GM13977 (cell line): ENCODE data around the gene TKTL2.
"Not testable (repeated sequence)": the region's sequence is repeated elsewhere in the genome, so short reads cannot be mapped to it uniquely, and the experiment has no call there.

Source experiments
- DNase-seq: peaks from one replicate; pipeline ENCODE4 v3.0.0; 2012; ENCODE audit warnings: low spot score
- in situ Hi-C: fragments of 300-500 bp; cut with MboI; formaldehyde crosslinking; loops from one replicate; pipeline ENCODE4 v1.12.0; 2022; ENCODE audit warnings: low sequenced_read_pairs, low pct_unique_long_range_greater_than_20kb, mixed read lengths, inconsistent platforms; ENCODE audit not compliant: unreplicated experiment
- TF ChIP-seq, protein P1 (sequence below): IDR thresholded peaks from 2 replicates; pipeline ENCODE4 v1.5.1; 2012; ENCODE audit warnings: mild to moderate bottlenecking, control low read depth; ENCODE audit not compliant: insufficient read depth; ENCODE audit errors: extremely low read depth, missing control alignments

Gene TKTL2

DNA sequence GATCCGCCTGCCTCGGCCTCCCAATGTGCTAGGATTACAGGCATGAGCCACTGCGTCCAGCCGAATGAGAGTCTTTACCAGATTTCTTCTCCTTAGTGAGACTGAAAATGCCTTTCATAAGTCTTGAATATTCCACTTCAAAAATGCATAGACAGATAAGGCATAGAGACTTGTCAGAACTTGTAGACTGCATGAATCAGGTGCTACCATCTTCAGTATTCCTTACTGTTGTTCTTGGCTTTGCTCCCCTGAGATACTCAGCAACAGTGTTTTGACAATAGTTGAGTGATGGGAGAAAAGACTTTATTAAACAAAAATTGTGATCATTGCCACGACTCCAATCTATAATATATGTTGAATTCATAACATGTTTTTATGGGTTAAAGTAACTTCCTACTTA lies 11.0 kb downstream of the TKTL2 start:
- in situ Hi-C loops: no loop called here
- DNase-seq: no peak
- TF ChIP-seq, protein P1, sequence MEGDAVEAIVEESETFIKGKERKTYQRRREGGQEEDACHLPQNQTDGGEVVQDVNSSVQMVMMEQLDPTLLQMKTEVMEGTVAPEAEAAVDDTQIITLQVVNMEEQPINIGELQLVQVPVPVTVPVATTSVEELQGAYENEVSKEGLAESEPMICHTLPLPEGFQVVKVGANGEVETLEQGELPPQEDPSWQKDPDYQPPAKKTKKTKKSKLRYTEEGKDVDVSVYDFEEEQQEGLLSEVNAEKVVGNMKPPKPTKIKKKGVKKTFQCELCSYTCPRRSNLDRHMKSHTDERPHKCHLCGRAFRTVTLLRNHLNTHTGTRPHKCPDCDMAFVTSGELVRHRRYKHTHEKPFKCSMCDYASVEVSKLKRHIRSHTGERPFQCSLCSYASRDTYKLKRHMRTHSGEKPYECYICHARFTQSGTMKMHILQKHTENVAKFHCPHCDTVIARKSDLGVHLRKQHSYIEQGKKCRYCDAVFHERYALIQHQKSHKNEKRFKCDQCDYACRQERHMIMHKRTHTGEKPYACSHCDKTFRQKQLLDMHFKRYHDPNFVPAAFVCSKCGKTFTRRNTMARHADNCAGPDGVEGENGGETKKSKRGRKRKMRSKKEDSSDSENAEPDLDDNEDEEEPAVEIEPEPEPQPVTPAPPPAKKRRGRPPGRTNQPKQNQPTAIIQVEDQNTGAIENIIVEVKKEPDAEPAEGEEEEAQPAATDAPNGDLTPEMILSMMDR: no peak

DNA sequence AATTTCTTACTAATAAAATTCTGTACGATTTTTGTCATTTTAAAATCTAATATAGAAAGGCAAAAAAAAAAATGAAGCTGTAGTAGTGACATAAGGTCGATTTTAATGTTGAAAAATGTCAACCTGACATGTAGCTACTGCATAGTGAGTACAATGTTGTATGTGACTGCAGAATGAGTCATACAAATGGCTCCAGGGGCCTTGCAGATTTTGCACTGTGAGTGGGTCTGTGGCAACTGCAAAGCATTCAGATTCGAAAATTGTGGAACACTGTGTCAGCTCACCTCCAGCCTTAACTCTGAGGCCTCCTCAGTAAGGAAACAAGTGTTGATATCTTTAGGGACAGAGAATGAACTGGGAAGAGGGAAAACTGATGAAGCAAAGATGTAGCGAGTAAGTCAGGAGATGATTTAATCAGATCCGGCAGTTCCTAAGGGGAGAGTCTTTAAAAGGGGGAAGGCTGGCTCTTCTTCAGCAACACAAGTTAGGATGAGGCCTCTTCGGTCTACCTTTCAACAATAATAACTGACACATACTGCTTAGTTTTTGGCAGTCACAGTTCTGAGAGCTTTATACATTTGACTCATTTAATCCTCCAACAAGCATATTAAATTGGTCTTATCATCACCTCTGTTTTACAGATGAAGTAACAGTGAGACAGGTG lies 24.9 kb downstream of the TKTL2 start:
- no peak for DNase-seq
- TF ChIP-seq, protein P1: no peak
- in situ Hi-C loops: no loop called here

DNA sequence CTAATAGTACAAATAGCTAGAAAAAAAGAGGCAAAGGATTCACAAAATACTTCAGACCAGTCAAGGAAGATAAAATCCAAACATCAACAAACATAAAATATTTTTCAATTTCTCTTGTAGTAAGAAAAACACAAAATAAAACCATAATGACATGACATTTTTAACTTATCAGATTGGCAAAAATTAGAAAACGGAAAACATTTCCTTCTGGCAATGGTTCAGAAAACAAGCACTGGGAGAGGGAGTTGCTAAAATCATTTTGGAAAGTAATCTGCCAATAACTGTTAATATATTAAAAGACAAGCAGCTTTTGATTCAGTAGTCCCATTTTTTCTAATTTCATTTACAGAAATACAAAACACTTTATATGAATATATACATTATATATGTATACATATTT lies 26.1 kb downstream of the TKTL2 start:
- DNase-seq: no peak
- TF ChIP-seq, protein P1: no peak
- in situ Hi-C loops: no loop called here

DNA sequence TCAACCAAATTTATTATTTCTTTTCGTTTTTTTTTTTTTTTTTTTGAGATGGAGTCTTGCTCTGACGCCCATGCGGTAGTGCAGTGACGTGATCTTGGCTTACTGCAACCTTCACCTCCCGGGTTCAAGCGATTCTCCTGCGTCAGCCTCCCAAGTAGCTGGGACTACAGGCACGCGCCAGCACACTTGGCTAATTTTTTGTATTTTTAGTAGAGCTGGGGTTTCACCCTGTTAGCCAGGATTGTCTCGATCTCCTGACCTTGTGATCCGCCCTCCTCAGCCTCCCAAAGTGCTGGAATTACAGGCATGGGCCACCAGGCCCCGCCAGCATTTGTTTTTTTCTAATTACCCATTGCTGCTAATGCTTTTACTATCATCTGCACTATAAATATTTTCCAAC lies 26.5 kb downstream of the TKTL2 start:
- in situ Hi-C loops, DNase-seq: not testable (repeated sequence)

DNA sequence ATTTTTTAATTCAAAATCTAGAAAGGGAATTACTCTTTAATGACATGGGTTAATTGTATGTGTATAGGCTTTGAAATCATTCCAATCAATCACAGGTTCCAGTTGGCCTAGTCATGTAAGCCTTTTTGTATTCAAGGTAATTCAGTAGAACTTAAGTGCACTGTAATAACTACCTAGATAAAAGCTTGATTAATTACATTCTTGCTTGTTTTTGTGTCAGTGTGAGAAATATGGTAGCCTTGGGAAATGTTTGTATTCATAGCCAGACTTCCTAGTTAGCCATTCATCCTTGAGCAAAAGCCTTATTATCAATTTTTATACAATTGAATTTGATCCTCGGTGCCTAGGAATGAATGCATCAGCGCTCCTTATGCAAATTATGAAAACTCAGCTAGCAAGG lies 33.5 kb downstream of the TKTL2 start:
- in situ Hi-C loops: no loop called here
- TF ChIP-seq, protein P1: no peak
- no peak for DNase-seq
